Adipose tissue (tissue), 3 donors: Measurements from ENCODE around the gene CEP128. TPM values are rescaled to one million over a fixed set of nuclear protein-coding genes. Genes with fewer than 3 reads are reported as not detected.

Experiments
- H3K27ac ChIP-seq: one replicate; pipeline ENCODE4 v1.5.1; 2013; ENCODE audit warnings: low read depth, low read length
- whole genome bisulfite sequencing, 3 donors: extraction: QIAGEN DNeasy Blood & Tissue Kit; methylation state at CpG; one replicate each; pipeline ENCODE4 v1.1.7; 2013; 5-methylcytosine and 5-hydroxymethylcytosine counted together
- polyA plus RNA-seq, 3 donors: library from polyadenylated mRNA; stranded (reverse); fragments of 200-250 nt; gene quantifications; one replicate each; pipeline ENCODE4 v1.2.3, GENCODE V29; 2013
- donor health status: healthy with polysubstance abuse.
- donor health status: Bipolar disorder and iron deficiency.
- donor health status: healthy.

Gene CEP128
- polyA plus RNA-seq, 3 donors, result 0.64 to 1.9 (median 1.9) TPM

DNA sequence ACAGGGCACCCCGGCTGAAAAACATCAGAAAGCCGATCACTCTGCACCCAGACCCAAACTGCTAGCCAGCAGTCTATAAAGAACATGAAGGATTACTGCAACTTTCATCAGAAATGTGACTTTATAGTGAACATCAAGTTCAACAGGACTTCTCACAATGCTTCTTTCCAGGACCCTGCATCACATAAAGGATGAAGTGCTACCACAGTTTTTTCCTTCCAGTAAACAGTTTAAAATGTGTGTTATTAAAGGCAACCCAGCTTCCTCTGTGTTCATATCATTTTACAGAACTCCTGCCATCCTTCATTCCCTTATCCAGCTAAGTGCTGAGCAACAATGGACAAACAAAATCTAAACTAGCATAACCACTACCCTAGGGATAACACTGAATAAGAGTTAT lies 449.9 kb downstream of the CEP128 start:
- H3K27ac ChIP-seq, result no peak overlapping the region
- WGBS, 3 donors, result 64 to 77% (median 69%) methylated on average over 2 of the region's 2 CpGs

DNA sequence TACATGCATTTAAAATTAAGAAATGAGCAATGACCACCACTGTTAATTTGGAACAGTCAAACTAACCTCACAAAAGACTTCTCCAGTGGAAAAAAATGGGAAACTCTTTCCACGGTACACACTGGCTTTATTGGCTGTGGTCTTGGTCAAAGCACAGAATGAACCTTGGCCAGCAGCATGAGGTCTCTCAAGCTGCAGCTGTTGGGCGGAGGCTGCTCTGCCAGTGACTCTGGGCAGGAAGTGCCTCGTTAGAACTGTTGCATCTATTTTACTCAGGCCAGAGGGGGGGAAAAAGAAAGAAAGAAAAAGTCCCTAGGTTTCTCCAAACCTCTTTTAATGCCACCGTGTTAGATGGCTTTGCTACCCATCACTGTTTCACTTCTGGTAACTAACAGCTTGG lies 450.4 kb downstream of the CEP128 start:
- WGBS, 3 donors, result 35 to 51% (median 36%) methylated on average over 4 of the region's 4 CpGs
- H3K27ac ChIP-seq, result no peak overlapping the region

DNA sequence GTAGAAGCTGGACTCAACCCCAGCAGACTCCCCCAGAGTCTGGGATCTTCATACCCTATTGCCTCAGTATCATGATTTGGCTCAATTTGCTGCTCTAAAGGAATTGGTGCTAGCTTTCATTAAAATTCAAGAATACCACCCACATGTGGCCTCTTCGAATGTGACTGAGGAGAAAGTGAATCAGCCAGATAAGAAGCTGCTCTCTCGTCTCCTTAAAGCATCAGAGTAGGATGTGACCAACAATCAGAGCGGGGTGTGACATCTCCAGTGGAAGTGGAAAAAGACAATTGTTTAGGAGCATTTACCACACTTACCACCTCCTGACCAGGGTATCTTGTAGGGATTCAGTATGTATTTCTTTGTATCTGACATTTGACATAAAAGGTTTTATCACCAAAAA lies 452.0 kb downstream of the CEP128 start:
- 84 to 93% (median 84%) methylated on average over 3 of the region's 3 CpGs for WGBS, 3 donors
- H3K27ac ChIP-seq, result no peak overlapping the region

DNA sequence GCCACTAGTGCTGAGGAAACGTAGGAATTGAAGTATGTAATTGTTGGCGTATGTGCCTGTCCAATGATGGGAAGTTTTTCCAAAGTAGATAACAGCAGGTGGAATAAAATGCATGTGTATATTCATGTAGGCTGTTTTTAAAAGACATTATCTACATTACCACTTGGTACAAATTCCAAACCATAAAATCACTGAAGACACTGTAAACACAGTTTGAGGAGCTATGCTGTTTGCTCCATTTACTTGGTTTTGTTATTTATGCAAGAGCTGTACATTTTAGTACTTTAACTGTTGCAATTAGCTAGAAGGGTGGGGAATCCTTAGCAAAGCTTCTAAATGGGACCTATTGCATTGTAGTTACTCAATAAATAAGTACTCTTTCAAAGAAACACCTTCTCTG lies 455.8 kb downstream of the CEP128 start:
- no peak overlapping the region for H3K27ac ChIP-seq
- 94 to 97% (median 97%) methylated on average over 2 of the region's 2 CpGs for WGBS, 3 donors

DNA sequence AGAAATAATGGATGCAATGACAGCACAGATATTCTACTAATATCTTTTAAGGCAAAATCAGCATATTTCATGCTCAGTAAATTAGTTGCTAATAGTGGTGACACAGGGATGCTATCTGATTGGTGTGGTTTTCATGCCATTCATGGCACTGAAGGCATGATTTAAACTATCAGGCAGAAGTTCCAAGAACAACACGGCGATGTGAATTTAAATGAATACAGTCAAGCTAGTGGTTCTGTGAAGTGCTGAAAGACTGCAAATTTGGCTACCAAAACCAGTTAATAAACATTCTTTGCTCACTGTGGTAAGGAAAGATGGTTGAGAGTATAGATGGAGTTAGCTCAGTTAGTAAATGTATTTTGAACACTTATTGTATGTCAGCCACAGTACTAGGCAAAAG lies 458.2 kb downstream of the CEP128 start:
- no peak overlapping the region for H3K27ac ChIP-seq
- WGBS, 3 donors, result 95 to 98% (median 98%) methylated on average over 2 of the region's 2 CpGs

DNA sequence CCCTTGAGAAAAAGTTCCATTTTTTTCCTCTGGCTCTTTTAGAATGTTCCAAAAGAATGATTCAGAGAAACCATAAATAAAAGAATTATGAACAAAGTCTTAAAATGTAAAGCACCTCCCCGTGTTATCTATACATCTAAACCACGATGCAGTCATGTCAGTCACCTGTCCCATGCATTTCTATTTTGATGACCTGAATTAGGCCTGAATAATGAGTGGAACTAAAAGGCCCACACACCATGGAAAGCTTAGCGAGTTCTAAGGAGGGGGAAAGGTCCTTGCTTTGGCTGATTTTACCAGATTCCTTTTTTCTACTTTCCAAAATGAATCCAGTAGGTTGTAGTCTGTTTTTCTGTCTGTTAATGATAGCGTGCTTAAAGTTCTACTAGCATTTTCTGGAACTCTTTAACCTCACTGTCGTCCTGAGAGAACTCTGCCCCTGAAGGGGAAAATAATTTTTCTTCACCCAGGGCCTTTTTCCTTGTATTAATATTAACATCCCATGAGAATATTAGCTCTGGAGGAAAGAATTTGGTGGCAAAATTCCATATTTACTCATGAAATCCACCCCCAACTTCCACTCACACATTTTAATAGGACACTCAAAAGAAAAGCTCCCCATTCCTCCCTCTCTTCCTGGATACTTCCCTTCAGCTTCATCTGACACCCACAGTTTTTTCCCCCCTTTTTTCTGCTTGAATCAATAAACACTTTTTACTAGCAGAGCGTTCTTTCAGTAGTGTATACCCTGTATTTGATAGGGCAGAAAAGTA lies 464.0 kb downstream of the CEP128 start:
- 57 to 72% (median 64%) methylated on average over 6 of the region's 6 CpGs for WGBS, 3 donors
- no peak overlapping the region for H3K27ac ChIP-seq

DNA sequence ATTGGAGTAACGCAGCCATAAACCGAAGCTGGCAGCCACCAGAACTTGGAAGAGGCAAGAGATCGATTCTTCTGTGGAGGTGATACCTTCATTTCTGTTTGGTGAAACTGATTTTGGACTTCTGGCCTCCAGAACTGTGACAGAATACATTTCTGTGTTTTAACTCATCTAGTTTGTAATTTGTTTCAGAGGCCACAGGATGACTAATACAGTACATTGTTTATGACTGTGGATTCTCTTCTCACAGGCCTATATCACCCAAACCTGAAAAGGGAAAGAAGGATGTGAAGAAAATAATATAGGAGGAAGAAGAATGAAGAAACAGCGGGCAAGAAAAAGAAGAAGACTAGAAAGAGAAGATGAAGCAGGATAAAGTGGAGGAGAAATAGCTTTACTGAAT lies 466.5 kb downstream of the CEP128 start:
- 95% methylated on average over 4 of the region's 4 CpGs for WGBS, 3 donors
- H3K27ac ChIP-seq, result no peak overlapping the region

DNA sequence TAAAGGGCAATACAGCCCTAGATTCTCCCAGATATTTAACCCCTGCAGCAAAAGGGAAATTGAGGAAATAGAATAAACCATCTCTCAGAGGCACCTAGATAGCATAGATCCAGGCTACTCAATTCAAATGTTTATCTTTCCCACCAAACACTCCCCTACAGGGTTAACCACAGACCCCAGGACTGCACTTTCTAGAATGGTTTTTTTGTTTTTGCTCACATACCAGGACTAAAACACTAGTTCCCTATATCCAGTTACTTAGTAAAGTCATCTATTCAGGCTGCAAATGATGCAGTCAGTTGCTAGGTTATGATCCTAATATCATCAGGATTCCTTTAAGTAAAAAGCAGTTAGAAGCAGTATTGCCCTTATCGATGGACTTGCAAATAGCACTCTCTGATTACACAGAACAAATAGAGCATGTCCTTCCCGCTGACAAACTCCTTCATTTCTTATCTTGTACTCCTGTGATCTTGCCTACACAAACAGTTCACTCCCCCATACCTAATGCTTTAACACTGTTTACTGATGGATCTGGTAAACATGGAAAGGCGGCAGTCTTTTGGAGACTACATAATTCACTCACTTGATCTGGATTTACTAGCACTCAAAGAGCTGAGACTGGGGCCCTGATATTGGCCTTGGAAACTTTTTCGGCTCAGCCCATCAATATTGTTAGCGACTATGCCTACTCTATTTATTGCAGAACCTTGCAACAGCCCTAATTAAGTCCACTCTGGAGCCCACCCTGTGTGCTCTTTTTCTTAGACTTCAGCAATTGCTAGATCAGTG lies 473.0 kb downstream of the CEP128 start:
- 23 to 71% (median 62%) methylated on average over 5 of the region's 5 CpGs for WGBS, 3 donors
- no peak overlapping the region for H3K27ac ChIP-seq

DNA sequence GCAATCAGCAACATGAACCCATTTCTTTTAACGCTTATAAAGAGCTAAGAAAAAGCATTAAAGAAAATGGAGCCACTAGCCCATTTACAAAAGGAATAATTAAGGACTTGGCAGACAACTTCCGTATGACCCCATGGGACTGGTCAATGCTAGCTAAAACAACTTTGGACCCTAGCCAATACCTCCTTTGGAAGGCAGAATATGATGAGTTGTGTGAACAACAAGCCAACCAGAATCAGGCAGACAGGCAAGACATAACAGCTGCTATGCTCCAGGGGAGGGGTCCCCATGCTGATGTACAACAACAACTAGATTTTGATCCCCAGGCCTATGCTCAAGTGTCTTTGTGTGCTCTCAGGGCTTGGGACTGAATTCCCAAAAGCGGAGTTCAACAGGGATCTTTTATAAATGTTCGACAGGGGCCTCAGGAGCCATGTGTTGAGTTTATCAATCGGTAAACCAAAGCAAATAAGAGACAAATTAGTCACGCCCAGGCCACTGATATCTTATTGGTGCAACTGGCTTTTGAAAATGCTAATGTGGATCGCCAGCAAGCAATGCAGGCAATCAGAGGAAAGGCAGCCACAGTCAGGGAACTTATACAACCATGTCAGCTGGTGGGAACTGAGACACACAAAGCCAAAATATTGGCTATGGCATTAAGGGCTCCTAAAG lies 475.9 kb downstream of the CEP128 start:
- WGBS, 3 donors, result 73 to 84% (median 80%) methylated on average over 7 of the region's 7 CpGs
- H3K27ac ChIP-seq, result no peak overlapping the region

DNA sequence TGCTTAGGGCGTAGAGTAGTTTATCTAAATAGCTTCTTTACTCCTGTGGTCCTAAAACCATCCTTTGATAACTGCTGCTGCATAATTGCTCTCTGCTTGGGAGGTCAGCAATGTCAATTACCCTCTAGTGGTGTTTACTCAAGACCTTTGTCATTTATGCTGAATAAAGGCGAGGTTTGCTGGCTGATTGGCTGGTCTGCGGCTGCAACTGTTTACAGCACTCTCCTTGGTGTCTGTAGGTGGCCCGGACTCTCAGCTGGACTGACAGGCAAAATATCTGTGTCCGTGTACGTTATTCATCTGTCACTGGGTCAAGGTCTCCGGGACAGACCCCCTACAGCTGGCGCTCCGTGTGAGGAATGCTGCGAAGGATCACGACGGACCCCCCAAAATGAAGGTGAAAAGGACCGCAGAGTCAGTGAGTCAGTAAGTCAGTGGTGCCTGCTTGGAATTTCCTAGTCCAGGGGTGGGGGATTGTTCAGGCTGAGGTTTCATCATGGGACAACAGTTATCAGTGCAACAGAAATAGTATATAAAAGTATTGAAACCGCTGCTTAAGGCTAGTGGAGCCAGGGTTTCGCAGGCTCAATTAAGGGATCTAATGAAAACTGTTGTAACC lies 476.9 kb downstream of the CEP128 start:
- 72 to 84% (median 80%) methylated on average over 15 of the region's 15 CpGs for WGBS, 3 donors
- no peak overlapping the region for H3K27ac ChIP-seq

DNA sequence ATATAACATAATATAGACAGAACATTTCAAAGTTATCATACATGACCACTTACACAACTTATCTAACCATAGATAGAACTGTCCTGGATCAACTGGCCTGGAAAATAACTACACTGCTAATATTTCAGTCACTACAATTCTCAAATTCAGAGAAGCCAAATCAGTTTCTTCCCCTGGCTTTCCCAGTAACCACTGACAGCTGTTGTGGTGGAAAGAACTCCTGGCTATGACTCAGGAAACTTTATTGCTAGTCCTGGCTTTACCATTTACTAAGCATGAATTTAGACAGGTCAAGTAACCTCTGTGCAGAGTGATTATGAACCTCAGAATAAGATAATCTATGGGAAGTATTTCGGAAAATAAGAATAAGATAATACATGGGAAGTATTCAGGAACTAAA lies 485.3 kb downstream of the CEP128 start:
- H3K27ac ChIP-seq, result no peak overlapping the region
- 83 to 88% (median 87%) methylated on average over 1 of the region's 1 CpG for WGBS, 3 donors

DNA sequence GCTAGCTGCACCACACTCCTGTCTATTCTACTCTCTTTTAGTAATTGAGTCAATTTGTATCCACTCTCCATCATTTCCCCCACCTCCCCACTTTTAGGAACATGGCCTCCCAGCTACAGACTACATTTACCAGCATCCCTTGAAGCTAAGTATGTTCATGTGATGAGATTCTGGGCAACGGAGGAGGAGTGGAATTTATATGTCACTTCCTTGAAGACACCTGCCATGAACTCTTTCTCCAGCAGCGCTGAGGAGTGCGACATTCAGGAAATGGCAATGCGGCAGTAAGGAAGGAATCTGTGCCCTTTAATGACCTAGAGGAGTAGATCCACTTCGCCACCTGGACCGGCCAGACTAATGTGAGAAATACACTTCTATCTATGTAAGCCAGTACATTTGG lies 486.5 kb downstream of the CEP128 start:
- no peak overlapping the region for H3K27ac ChIP-seq
- 66 to 72% (median 72%) methylated on average over 6 of the region's 6 CpGs for WGBS, 3 donors

DNA sequence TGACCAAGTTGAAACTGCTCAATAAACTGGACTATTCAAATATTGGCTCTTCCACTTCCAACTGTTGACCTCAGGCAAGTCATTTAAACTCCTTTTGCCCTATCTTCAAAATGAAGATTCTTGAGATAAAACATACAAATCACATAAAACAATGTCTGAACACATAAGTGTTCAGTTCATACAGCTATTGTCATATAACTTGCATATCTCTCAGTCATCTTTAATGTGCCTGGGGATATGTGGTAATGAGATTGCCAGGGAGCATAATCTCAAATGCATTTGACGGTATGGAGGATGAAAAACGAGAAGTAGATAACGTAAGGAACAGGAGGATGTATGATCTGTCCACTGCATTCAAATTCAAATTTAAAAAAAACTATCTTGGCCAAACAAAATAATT lies 493.3 kb downstream of the CEP128 start:
- no peak overlapping the region for H3K27ac ChIP-seq
- WGBS, 3 donors, result 77 to 88% (median 83%) methylated on average over 3 of the region's 3 CpGs

DNA sequence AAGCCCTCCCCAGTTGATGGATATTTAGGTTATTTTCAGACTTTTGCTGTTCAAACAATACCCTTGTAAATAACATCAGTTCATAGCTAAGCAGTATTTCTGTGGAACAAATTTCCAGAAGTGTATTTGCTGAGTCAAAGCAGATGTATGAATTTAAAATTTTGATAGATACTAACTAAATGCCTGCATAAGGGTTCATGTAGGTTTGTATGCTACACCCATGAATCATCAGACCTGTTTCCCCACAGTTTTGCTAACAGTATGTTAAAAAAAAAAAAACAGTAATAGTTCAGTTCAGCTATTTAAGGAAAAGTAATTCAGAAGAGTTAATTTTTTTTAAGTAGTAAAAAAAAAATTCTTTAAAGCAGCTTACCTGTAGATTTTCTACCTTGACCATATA lies 494.1 kb downstream of the CEP128 start:
- no peak overlapping the region for H3K27ac ChIP-seq

Other genes starting within 250 kb of the CEP128 start
- under 1 TPM; 0.11 to 0.25 (median 0.12) TPM for gene TSHR, start 13.9 kb upstream of the CEP128 start, polyA plus RNA-seq